OCI-LY7 (cell line): Measurements from ENCODE around the gene XYLT1.

ENCODE experiments used
- EZH2phosphoT487 ChIP-seq: fragments of 200-600 bp; sonication (generic); IDR thresholded peaks from 2 replicates; pipeline ENCODE4 v1.6.1; 2018; ENCODE audit warnings: low read depth, borderline replicate concordance, mild to moderate bottlenecking, mixed run types, antibody characterized with exemption, low read length, moderate library complexity, mixed read lengths
- TF ChIP-seq, protein P1 (sequence below): fragments of 200-600 bp; sonication (generic); conservative IDR thresholded peaks from 2 replicates; pipeline ENCODE4 v1.5.1; 2014; ENCODE audit warnings: mild to moderate bottlenecking, antibody characterized with exemption, low read length, moderate library complexity, mixed read lengths

GRCh38 chr16:17364319-17365210, 106.2 kb downstream of the XYLT1 start:
- TF ChIP-seq, protein P1, sequence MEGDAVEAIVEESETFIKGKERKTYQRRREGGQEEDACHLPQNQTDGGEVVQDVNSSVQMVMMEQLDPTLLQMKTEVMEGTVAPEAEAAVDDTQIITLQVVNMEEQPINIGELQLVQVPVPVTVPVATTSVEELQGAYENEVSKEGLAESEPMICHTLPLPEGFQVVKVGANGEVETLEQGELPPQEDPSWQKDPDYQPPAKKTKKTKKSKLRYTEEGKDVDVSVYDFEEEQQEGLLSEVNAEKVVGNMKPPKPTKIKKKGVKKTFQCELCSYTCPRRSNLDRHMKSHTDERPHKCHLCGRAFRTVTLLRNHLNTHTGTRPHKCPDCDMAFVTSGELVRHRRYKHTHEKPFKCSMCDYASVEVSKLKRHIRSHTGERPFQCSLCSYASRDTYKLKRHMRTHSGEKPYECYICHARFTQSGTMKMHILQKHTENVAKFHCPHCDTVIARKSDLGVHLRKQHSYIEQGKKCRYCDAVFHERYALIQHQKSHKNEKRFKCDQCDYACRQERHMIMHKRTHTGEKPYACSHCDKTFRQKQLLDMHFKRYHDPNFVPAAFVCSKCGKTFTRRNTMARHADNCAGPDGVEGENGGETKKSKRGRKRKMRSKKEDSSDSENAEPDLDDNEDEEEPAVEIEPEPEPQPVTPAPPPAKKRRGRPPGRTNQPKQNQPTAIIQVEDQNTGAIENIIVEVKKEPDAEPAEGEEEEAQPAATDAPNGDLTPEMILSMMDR = no peak
- TF ChIP-seq EZH2phosphoT487 = no peak
